Mesenchymal stem cell (in vitro differentiated cells and primary cell): ENCODE measurements around the gene PRRC2A. TPM values are rescaled to one million over a fixed set of nuclear protein-coding genes. Genes with fewer than 3 reads are reported as not detected.

Experiments used
- small RNA-seq: library from polyadenylated mRNA; stranded (forward); fragments of <200 nt; extraction: miRNeasy Mini kit (QIAGEN cat#:217004); gene quantifications from one replicate; pipeline ENCODE3, GENCODE V24; 2013; ENCODE audit warnings: low read depth

The PRRC2A gene

Small RNAs within 50 kb of the gene (small RNA-seq; reads per million reads assigned to genes)
- not detected for gene MIR6832
- not detected for gene RF00019
- gene SNORA38 = 16.7 reads per million, percentile 85 among the genes with 10 or more reads in this experiment
- not detected for gene UQCRHP1
